ENCODE measurements around the gene FREY1.

DNA sequence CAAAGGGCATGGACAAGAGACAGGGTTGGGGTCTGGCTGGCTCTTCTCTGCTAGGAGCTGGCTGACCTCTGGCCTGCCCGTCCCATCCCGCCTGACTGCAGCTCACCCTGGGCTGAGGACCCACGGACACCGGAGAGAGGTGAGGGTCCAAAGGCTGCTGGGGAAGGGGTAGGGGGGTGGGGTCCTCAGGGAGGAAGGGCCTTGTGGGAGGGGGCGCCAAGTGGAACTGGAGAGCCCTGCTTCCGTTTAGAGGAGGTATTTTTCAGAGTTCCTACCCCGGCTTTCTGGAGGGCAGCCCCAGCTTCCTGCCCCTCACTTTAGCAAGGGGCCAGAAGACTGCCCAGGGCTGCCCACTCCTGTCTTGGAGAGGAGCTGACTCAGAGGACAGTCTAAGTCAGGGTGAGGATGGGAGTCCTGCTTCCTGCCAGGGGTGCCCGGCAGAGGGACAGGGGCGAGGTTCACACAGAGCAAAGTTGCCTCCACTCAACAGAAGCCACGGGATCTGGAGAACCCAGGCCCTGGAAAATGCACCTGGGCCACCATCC lies 22.5 kb upstream of the FREY1 start:
- TF ChIP-seq, protein P1, sequence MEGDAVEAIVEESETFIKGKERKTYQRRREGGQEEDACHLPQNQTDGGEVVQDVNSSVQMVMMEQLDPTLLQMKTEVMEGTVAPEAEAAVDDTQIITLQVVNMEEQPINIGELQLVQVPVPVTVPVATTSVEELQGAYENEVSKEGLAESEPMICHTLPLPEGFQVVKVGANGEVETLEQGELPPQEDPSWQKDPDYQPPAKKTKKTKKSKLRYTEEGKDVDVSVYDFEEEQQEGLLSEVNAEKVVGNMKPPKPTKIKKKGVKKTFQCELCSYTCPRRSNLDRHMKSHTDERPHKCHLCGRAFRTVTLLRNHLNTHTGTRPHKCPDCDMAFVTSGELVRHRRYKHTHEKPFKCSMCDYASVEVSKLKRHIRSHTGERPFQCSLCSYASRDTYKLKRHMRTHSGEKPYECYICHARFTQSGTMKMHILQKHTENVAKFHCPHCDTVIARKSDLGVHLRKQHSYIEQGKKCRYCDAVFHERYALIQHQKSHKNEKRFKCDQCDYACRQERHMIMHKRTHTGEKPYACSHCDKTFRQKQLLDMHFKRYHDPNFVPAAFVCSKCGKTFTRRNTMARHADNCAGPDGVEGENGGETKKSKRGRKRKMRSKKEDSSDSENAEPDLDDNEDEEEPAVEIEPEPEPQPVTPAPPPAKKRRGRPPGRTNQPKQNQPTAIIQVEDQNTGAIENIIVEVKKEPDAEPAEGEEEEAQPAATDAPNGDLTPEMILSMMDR (IDR thresholded peaks at IDR 0.05) = no peak
- no peak for TF ChIP-seq POLR2A (IDR thresholded peaks at IDR 0.05)
